Psoas muscle (tissue), 8 donors: ENCODE measurements around the gene CD3E. TPM values are rescaled to one million over a fixed set of nuclear protein-coding genes. Genes with fewer than 3 reads are reported as not detected.

ENCODE experiments used
- ATAC-seq, 4 donors: fragments of 200-7000 bp; cut with Tn5 transposase; one replicate each; pipeline ENCODE4 v1.9.1; 2020; ENCODE audit warnings: moderate library complexity in 3 of 4, mild to moderate bottlenecking in 2 of 4
- DNase-seq, 2 donors: peaks; one replicate each; pipeline ENCODE4 v3.0.0-alpha.2; 2020
- H3K27ac ChIP-seq: fragments of 200-600 bp; one replicate; pipeline ENCODE4 v1.8.0; 2022
- H3K27me3 ChIP-seq, 3 donors: fragments of 200-600 bp in 1 of 3; one replicate each; pipeline versions ENCODE4 v1.6.1 to v1.8.0; 2013 to 2022; ENCODE audit warnings: low read length in 2 of 3, mild to moderate bottlenecking in 2 of 3, moderate library complexity in 1 of 3; ENCODE audit not compliant: insufficient read depth in 3 of 3
- H3K36me3 ChIP-seq, 2 donors: fragments of 200-600 bp in 1 of 2; one replicate each; pipeline versions ENCODE4 v1.6.1 to v1.8.0; 2013 to 2022; ENCODE audit warnings: low read depth in 1 of 2, mild to moderate bottlenecking in 1 of 2, moderate library complexity in 1 of 2; ENCODE audit not compliant: insufficient read depth in 1 of 2
- H3K4me1 ChIP-seq: fragments of 200-600 bp; one replicate; pipeline ENCODE4 v1.8.0; 2022
- H3K4me3 ChIP-seq: fragments of 200-600 bp; one replicate; pipeline ENCODE4 v1.8.0; 2022; ENCODE audit warnings: mild to moderate bottlenecking
- H3K9me3 ChIP-seq: fragments of 200-600 bp; one replicate; pipeline ENCODE4 v1.8.0; 2022
- WGBS, 3 donors: extraction: QIAGEN DNeasy Blood & Tissue Kit; methylation state at CpG; one replicate each; pipeline versions ENCODE4 v1.1.6 to v1.1.7; 2013; 5-methylcytosine and 5-hydroxymethylcytosine counted together
- intact Hi-C, 2 donors: fragments of 100-400 bp; cut with DNase I; formaldehyde crosslinking; loops; one replicate each; pipeline versions ENCODE4 v1.11.0 to v1.14.2; 2022
- polyA plus RNA-seq, 3 donors: library from polyadenylated mRNA; stranded (reverse); fragments of 200-250 nt; gene quantifications; one replicate each; pipeline ENCODE4 v1.2.3, GENCODE V29; 2013
- total RNA-seq, 4 donors: library from RNA; stranded (reverse); fragmentation: NEBNext Ultra II Directional in 2 of 4; extraction: Animal tissue kit (Norgen Biotek cat#: 25700) in 2 of 4; gene quantifications; one replicate each; pipeline versions ENCODE4 v1.2.1 to v1.2.4, GENCODE V29; 2021 to 2023
- TF ChIP-seq, protein P1 (sequence below): fragments of 200-600 bp; IDR thresholded peaks from one replicate; pipeline ENCODE4 v1.8.0; 2022; ENCODE audit warnings: antibody characterized with exemption
- donor health status: healthy with polysubstance abuse.
- donor health status: DM: no; HTN: no; CAD: no; lungs with moderate emphysema.
- donor health status: Bipolar disorder and iron deficiency.
- donor health status: healthy.
- donor health status: DM: yes; HTN: yes; CAD: no.
- donor health status: DM: no; HTN: no; CAD: no.
- donor health status: DM: no; HTN: no; CAD: no.
- donor health status: DM: yes; HTN: yes; CAD: no.

The CD3E gene
- total and polyA plus RNA-seq, 7 donors, result 0.15 to 1.2 (median 0.27) TPM

DNA sequence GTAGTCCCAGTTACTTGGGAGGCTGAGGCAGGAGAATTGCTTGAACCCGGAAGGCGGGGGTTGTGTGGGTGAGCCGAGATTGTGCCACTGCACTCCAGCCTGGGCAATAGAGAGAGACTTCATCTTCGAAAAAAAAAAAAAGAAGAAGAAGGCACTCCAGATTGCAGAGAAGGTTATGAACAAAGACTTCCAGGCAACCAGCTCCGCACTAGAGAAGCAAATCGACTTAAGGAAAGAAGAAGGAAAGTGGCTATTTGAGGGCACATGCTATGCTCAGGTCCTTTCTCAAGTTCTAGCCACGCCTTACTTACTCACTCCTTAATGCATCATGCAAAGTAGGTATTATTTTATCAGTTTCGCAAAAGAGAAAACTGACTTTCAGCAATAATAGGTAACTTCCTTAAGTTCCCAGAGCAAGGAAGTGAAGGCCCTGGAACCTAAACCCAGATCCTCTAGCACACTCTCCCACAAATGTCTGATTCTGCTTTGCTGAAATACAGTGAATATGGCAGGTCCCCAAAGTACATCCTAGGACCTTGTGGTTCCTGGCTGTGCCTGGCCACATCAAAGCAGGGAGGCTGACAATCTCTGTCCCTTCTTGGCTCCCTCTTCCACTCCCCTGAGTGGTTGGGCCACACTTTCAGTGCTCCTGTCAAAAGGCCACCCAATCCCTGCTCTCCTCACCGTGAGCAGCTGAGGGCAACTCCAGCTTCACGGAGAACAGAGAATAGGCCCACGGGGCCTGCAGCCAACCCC, 14.2 kb downstream of the CD3E start:
- 86 to 90% (median 89%) methylated on average over 11 of the region's 11 CpGs for WGBS, 3 donors
- no peak for ATAC-seq
- no peak for DNase-seq

DNA sequence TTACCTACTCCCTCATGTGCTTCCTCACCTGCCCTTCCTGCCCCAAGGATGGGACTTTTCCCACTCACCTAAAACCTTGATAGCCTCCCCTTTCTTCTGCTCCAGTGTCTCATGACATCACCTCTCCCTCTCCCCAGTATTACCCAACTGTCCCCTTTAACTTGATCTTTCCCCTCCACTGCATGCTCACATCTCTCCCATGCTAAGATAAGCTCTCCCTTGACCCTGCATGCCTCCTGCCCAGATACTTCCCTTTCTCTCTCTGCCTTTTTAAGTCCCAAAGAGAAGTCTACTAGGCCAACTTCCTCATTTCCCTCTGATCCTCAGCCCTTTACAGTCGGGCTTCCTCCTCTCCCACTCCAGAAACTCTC, 14.8 kb downstream of the CD3E start:
- H3K27ac ChIP-seq, result no peak overlapping the region
- H3K4me3 ChIP-seq, result no peak overlapping the region
- 56 to 68% (median 61%) methylated on average over 1 of the region's 1 CpG for WGBS, 3 donors
- TF ChIP-seq, protein P1, sequence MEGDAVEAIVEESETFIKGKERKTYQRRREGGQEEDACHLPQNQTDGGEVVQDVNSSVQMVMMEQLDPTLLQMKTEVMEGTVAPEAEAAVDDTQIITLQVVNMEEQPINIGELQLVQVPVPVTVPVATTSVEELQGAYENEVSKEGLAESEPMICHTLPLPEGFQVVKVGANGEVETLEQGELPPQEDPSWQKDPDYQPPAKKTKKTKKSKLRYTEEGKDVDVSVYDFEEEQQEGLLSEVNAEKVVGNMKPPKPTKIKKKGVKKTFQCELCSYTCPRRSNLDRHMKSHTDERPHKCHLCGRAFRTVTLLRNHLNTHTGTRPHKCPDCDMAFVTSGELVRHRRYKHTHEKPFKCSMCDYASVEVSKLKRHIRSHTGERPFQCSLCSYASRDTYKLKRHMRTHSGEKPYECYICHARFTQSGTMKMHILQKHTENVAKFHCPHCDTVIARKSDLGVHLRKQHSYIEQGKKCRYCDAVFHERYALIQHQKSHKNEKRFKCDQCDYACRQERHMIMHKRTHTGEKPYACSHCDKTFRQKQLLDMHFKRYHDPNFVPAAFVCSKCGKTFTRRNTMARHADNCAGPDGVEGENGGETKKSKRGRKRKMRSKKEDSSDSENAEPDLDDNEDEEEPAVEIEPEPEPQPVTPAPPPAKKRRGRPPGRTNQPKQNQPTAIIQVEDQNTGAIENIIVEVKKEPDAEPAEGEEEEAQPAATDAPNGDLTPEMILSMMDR, result no peak
- no peaks in the 10 kb centered on the region for H3K9me3 ChIP-seq
- no peaks in the 10 kb centered on the region for H3K36me3 ChIP-seq
- intact Hi-C loops, result no loop called here
- H3K4me1 ChIP-seq, result no peaks in the 10 kb centered on the region
- DNase-seq (no peak), ATAC-seq (no peak)
- H3K27me3 ChIP-seq, result peaks cover 0 to 11% (median 10%) of the 10 kb centered on the region in 3 donors

More for the DNA sequence above, 14.2 kb downstream of the CD3E start:
- Histone ChIP-seq H3K9me3 (no peaks in the 10 kb centered on the region), H3K27me3 (peaks cover 0 to 15% (median 11%) of the 10 kb centered on the region in 3 donors), H3K4me1 (no peaks in the 10 kb centered on the region), H3K4me3 (no peak overlapping the region), H3K27ac (no peak overlapping the region), H3K36me3 (no peaks in the 10 kb centered on the region)
- TF ChIP-seq, protein P1, result no peak
- intact Hi-C loops, result no loop called here

DNA sequence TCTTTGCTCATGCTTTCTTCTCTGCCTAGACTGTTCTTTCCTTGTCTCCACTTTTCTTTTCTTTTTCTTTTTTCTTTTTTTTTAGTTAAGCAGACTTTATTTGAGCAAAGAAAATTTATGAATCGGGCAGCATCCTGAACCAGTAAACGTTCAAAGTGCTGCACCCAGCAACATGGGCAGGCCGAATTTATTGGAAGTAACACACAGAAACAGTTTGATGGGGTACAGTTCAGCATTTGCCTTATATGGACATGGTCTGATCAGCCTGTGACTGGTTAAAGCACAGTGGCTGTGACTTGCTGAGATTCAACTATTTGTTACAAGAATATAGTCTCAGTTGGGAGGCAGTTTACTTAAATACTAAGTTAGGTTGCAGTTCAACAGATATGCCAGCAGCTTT, 16.0 kb downstream of the CD3E start:
- Histone ChIP-seq H3K9me3 (no peaks in the 10 kb centered on the region), H3K27me3 (peaks cover 0 to 5% (median 5%) of the 10 kb centered on the region in 3 donors), H3K27ac (no peak overlapping the region), H3K4me1 (no peaks in the 10 kb centered on the region), H3K36me3 (no peaks in the 10 kb centered on the region), H3K4me3 (no peak overlapping the region)
- TF ChIP-seq, protein P1, result no peak
- intact Hi-C loops, result no loop called here
- WGBS, 3 donors, result 80 to 84% (median 81%) methylated on average over 3 of the region's 3 CpGs
- ATAC-seq (no peak), DNase-seq (no peak)

DNA sequence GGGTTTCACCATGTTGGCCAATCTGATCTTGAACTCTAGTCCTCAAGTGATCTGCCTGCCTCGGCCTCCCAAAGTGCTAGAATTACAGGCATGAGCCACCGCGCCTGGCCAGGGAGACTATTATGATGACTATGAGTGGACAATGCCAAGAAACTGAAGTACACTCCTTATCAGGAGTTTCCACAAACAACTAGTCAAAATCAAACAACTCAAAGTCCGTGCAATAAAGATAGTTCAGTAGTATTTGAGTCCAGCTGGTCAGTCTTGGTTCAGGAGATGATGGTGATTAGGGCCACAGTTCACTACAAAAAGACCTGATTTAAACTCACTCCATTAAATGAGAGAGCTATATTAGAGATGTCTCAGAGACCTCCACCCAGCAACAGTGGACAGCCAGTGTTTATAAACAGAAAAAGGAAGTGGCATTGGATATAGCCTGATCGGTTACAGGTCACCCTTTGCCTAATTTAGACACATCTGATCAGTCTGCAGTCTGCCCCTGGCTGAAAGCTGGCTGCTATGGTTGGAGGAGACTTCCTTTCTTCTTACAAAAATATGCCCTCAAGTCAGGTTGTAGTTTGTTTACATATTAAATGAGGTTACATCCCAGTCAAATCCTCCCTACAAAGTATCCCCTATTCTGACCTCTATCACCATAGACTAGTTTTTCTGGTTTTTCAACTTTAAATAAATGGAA, 17.0 kb downstream of the CD3E start:
- Histone ChIP-seq H3K36me3 (no peaks in the 10 kb centered on the region), H3K9me3 (no peaks in the 10 kb centered on the region), H3K27ac (no peak overlapping the region), H3K4me3 (no peak overlapping the region), H3K4me1 (no peaks in the 10 kb centered on the region), H3K27me3 (peaks cover 0 to 3% (median 0%) of the 10 kb centered on the region in 3 donors)
- intact Hi-C loops, result no loop called here
- DNase-seq, result no peak
- WGBS, 3 donors, result 52 to 80% (median 77%) methylated on average over 5 of the region's 5 CpGs
- ATAC-seq, result no peak
- TF ChIP-seq, protein P1, result no peak
